ENCODE data around the gene NAT16. TPM values are rescaled to one million over a fixed set of nuclear protein-coding genes. Genes with fewer than 3 reads are reported as not detected.

NAT16 gene
- total RNA-seq, 1 experiment from 2014 or later, result not detected

- intact Hi-C loops (cut with micrococcal nuclease; ENCODE audit: unreplicated experiment), result no loop called here
Measured at GRCh38 chr7:101216860-101217387, 36.8 kb upstream of the NAT16 start.

DNA sequence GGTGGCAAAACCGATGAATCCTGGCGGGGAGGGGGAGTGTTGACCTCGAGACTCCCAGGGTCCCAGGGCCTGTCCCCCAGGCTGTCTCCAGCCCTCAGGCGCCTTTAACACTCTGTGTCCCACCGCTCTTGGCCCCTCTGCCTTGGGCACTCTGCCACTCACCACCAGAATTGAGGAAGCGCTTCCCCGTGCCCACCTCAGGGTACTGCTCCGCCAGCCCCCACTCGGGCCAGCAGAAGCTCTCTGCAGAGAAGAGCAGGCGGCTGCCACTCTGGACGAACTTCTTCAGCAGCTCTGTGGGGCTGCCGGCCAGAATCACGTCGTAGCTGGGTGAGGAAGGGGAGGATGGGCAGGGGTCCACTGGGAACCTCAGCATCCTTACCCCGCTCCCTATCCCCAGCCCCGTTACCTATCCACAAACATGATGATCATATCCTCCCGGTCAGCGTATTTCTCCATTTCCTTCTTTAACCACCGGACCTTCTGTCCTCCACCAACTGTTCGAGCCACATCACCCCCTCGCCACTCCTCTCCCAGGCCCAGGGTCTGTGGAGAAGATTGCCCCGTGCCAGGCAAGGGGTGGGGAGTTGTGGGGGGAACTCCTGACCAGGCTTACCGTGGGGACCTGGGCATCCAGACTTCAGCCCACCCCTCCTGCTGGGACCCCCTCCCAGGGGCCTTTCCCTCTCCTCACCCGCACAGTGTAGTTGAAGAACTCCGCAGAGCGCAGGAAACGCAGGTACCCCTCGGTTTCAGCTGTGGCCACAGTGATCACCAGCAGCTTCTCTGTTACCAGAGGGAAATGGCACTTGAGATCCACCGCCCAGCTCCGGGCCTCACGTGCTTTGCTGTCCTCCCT, 36.1 kb upstream of the NAT16 start:
- intact Hi-C loops (cut with micrococcal nuclease; ENCODE audit: unreplicated experiment), result no loop called here
- BruUV-seq (replicated peaks), result no TSS peak
- TF ChIP-seq, protein P1, sequence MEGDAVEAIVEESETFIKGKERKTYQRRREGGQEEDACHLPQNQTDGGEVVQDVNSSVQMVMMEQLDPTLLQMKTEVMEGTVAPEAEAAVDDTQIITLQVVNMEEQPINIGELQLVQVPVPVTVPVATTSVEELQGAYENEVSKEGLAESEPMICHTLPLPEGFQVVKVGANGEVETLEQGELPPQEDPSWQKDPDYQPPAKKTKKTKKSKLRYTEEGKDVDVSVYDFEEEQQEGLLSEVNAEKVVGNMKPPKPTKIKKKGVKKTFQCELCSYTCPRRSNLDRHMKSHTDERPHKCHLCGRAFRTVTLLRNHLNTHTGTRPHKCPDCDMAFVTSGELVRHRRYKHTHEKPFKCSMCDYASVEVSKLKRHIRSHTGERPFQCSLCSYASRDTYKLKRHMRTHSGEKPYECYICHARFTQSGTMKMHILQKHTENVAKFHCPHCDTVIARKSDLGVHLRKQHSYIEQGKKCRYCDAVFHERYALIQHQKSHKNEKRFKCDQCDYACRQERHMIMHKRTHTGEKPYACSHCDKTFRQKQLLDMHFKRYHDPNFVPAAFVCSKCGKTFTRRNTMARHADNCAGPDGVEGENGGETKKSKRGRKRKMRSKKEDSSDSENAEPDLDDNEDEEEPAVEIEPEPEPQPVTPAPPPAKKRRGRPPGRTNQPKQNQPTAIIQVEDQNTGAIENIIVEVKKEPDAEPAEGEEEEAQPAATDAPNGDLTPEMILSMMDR (IDR thresholded peaks at IDR 0.05; ENCODE audit: unreplicated experiment), result no peak
- H3K27me3 Mint-ChIP-seq (ENCODE audit: unreplicated experiment), result no peaks in the 10 kb centered on the region
- no peaks in the 10 kb centered on the region for H3K9me3 Mint-ChIP-seq (ENCODE audit: low read depth, unreplicated experiment)
- CTCF ChIA-PET, result interaction anchor here (1.8 to 2.3 kb wide), 3 partner anchors 28 to 72 kb away, joined by 13 to 19 read pairs (median 14); partner anchors contain the start of gene FIS1
- DNase-seq, result no peak
- peak overlapping the region; percentile 80 for H3K4me3 Mint-ChIP-seq (ENCODE audit: low read depth, unreplicated experiment)
- peak overlapping the region; percentile 54 for H3K27ac Mint-ChIP-seq (ENCODE audit: unreplicated experiment)
- peaks cover 40% of the 10 kb centered on the region for H3K36me3 Mint-ChIP-seq (ENCODE audit: insufficient read depth, unreplicated experiment)
- H3K4me1 Mint-ChIP-seq (ENCODE audit: low read depth, unreplicated experiment), result peaks cover 8% of the 10 kb centered on the region

More at GRCh38 chr7:101216860-101217387, 36.8 kb upstream of the NAT16 start:
- Mint-ChIP-seq H3K36me3 (ENCODE audit: insufficient read depth, unreplicated experiment) (peaks cover 47% of the 10 kb centered on the region), H3K4me3 (ENCODE audit: low read depth, unreplicated experiment) (peak overlapping the region; percentile 80), H3K4me1 (ENCODE audit: low read depth, unreplicated experiment) (peaks cover 15% of the 10 kb centered on the region), H3K27ac (ENCODE audit: unreplicated experiment) (peak overlapping the region; percentile 54), H3K27me3 (ENCODE audit: unreplicated experiment) (no peaks in the 10 kb centered on the region), H3K9me3 (ENCODE audit: low read depth, unreplicated experiment) (no peaks in the 10 kb centered on the region)
- CTCF ChIA-PET, result interaction anchor here (0.6 to 2.3 kb wide), 6 partner anchors 15 to 364 kb away, joined by 3 to 19 read pairs (median 13); partner anchors contain the start of gene FIS1
- TF ChIP-seq, protein P1 (IDR thresholded peaks at IDR 0.05; ENCODE audit: unreplicated experiment), result no peak
- TSS peak; percentile 62 for BruUV-seq (replicated peaks)
- DNase-seq, result no peak

- Mint-ChIP-seq H3K4me3 (ENCODE audit: low read depth, unreplicated experiment) (no peak overlapping the region), H3K36me3 (ENCODE audit: insufficient read depth, unreplicated experiment) (peaks cover 35% of the 10 kb centered on the region), H3K27me3 (ENCODE audit: unreplicated experiment) (no peaks in the 10 kb centered on the region), H3K4me1 (ENCODE audit: low read depth, unreplicated experiment) (peaks cover 8% of the 10 kb centered on the region), H3K27ac (ENCODE audit: unreplicated experiment) (no peak overlapping the region), H3K9me3 (ENCODE audit: low read depth, unreplicated experiment) (no peaks in the 10 kb centered on the region)
- intact Hi-C loops (cut with micrococcal nuclease; ENCODE audit: unreplicated experiment), result no loop called here
- TF ChIP-seq, protein P1 (IDR thresholded peaks at IDR 0.05; ENCODE audit: unreplicated experiment), result no peak
- DNase-seq, result no peak
- BruUV-seq (replicated peaks), result no TSS peak
- CTCF ChIA-PET, result no interaction called here
Measured at GRCh38 chr7:101212014-101212413, 31.9 kb upstream of the NAT16 start.

GRCh38 chr7:101211501-101211900, 31.4 kb upstream of the NAT16 start:
- Mint-ChIP-seq H3K4me1 (ENCODE audit: low read depth, unreplicated experiment) (peaks cover 8% of the 10 kb centered on the region), H3K4me3 (ENCODE audit: low read depth, unreplicated experiment) (no peak overlapping the region), H3K36me3 (ENCODE audit: insufficient read depth, unreplicated experiment) (peaks cover 33% of the 10 kb centered on the region), H3K27me3 (ENCODE audit: unreplicated experiment) (no peaks in the 10 kb centered on the region), H3K27ac (ENCODE audit: unreplicated experiment) (no peak overlapping the region), H3K9me3 (ENCODE audit: low read depth, unreplicated experiment) (no peaks in the 10 kb centered on the region)
- CTCF ChIA-PET, result no interaction called here
- BruUV-seq (replicated peaks), result no TSS peak
- intact Hi-C loops (cut with micrococcal nuclease; ENCODE audit: unreplicated experiment), result no loop called here
- TF ChIP-seq, protein P1 (IDR thresholded peaks at IDR 0.05; ENCODE audit: unreplicated experiment), result no peak
- no peak for DNase-seq

Data from Calu3 (cell line).